HG02943 (cell line): Measurements from ENCODE around the gene FGF10.

Source experiments
- ATAC-seq: cut with Tn5 transposase; IDR thresholded peaks from one replicate; pipeline ENCODE4 v1.9.1; 2021; ENCODE audit warnings: mild to moderate bottlenecking, low read depth, moderate library complexity; ENCODE audit not compliant: unreplicated experiment

The FGF10 gene

DNA sequence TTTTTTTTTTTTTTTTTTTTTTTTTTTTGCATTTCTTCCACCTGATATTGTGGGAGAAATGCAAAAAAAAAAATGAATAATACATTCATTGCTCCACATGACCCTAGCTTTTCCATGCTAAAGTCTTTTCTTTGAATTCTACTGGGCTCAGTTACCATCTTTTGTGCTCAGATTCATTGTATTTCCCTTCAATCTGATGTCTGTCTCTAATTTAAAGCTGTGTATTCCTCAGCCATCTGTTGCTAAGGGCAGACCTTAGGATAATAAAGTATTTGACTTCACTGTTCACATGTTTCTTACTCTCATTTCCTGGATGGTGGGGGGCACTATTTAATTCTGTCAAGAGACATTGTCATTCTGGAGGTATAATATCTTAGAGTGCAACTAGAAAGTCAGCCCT is 123.5 kb downstream of the FGF10 start:
- no peak for ATAC-seq

DNA sequence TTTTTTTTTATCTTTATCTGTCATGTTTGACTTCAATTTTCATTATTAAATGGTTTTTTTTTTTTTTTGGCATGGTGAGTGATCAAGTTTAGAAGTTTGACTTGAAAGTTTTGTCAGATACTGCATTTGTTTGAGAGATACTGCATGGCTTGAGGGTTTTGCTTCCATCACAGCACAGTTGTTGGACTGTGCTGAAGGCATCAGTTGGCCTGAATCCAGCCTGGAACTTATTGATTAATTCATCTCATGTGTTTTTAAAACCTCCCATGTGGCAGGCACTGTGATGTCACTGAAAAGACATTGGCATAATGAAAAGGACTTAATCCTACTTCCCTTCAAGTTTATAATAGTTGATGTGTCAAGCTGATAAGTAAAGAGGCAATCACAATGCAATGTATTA is 128.4 kb downstream of the FGF10 start:
- no peak for ATAC-seq

DNA sequence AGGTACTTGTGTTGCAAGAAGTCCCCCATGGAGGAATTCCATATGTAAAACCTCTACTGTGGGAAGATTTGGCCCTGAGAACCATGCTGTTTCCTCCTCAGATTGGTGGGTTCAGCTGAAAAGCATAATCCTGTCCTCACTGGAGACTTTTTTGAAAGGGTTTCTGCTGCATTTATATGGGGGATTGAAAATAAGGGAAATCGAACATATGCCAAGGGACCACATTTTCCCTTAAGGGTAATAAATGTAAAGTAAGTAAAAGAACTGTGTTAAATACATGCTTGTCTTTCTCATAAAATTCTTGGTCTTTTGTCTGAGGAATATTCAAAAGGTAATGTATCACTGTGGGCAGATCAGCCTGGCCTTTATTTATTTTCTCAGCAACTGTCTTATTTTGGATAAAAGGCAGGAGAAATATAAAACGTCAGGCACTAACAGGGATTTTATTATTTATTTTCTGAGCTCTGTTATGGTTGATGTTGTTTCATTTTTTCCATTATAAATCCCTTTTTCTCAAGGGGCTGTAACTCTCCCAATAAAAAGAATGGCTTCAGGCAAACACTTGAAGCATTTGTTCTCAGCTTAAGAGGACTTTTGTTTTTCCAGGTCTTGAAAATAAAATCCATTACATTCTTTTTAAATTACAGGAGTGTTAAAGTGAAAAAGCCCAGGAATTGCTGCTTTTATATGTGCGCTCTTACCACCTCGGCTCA is 131.4 kb downstream of the FGF10 start:
- ATAC-seq = no peak

DNA sequence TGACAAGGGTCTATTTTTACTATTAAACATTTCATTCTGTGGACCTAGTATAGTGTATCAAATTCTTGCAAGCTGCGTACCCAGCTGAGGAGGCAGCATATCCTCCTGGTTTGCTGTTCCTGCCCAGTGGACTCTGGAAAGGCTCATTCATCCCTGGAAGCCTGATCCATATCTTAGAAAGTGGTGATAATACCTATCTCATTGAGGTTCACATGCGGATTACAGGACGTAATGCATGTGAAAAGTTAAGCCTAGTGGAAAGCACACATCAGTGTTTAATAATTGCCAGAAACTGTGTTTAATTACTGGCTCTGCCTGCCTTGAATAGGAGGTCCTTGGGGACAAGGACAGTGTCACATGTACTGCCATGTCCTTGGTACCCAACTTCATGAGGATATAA is 132.0 kb downstream of the FGF10 start:
- ATAC-seq = no peak
